Measurements from ENCODE around the gene GPC5.

GRCh38 chr13:92640936-92641335 is 1242.5 kb downstream of the GPC5 start:
- no peak for TF ChIP-seq ARNT (IDR thresholded peaks at IDR 0.05)
- TF ChIP-seq LEF1 (IDR thresholded peaks at IDR 0.05; ENCODE audit: borderline replicate concordance) = no peak
- TF ChIP-seq FOXK2 (IDR thresholded peaks at IDR 0.05) = no peak
- no peak for TF ChIP-seq FOXA1 (IDR thresholded peaks at IDR 0.05)
- no peak for TF ChIP-seq SUZ12 (IDR thresholded peaks at IDR 0.05)
- no peak for TF ChIP-seq SP1 (IDR thresholded peaks at IDR 0.05)
- no peak for TF ChIP-seq L3MBTL2 (conservative IDR thresholded peaks at IDR 0.05)
- TF ChIP-seq ELF4 (IDR thresholded peaks at IDR 0.05) = no peak
- no peak for TF ChIP-seq NFRKB (IDR thresholded peaks at IDR 0.05)
- TF ChIP-seq BHLHE40 (IDR thresholded peaks at IDR 0.05; ENCODE audit: borderline replicate concordance) = no peak
- TF ChIP-seq PKNOX1 (IDR thresholded peaks at IDR 0.05) = no peak
- no peak for TF ChIP-seq CTBP1 (IDR thresholded peaks at IDR 0.05; ENCODE audit: borderline replicate concordance)
- TF ChIP-seq TARDBP (IDR thresholded peaks at IDR 0.05) = no peak
- no peak for TF ChIP-seq HDGF (IDR thresholded peaks at IDR 0.05; ENCODE audit: borderline replicate concordance)

Measured in HEK293T (cell line).